Mesendoderm (in vitro differentiated cells): ENCODE results near the gene PPIC.

Experiments used
- DNase-seq: peaks from one replicate; pipeline ENCODE4 v3.0.0; 2013
- H2AK5ac ChIP-seq: 2 replicates; pipeline ENCODE4 v1.6.1; 2013; ENCODE audit warnings: low read length, inconsistent platforms
- H2BK120ac ChIP-seq: 2 replicates; pipeline ENCODE4 v1.6.1; 2013; ENCODE audit warnings: low read depth, mild to moderate bottlenecking, low read length, moderate library complexity, mixed read lengths
- H2BK15ac ChIP-seq: replicated peaks from 2 replicates; pipeline ENCODE4 v1.6.1; 2013; ENCODE audit warnings: low read depth, mild to moderate bottlenecking, moderate library complexity
- H2BK5ac ChIP-seq: 2 replicates; pipeline ENCODE4 v1.6.1; 2013; ENCODE audit warnings: low read length, inconsistent platforms
- H3K18ac ChIP-seq: 2 replicates; pipeline ENCODE4 v1.6.1; 2013; ENCODE audit warnings: mild to moderate bottlenecking, low read length, mixed read lengths
- H3K23ac ChIP-seq: one replicate; pipeline ENCODE4 v1.6.1; 2013; ENCODE audit warnings: low read length
- H3K27ac ChIP-seq: 2 replicates; pipeline ENCODE4 v1.5.1; 2013; ENCODE audit warnings: low read depth, mild to moderate bottlenecking, inconsistent platforms, low read length, moderate library complexity
- H3K27me3 ChIP-seq: 2 replicates; pipeline ENCODE4 v1.6.1; 2013; ENCODE audit warnings: low read length, control low read depth, mild to moderate bottlenecking, inconsistent platforms; ENCODE audit not compliant: insufficient read depth, poor library complexity
- H3K36me3 ChIP-seq: 2 replicates; pipeline ENCODE4 v1.6.1; 2013; ENCODE audit warnings: low read length, inconsistent platforms; ENCODE audit not compliant: control insufficient read depth, insufficient read depth
- H3K4ac ChIP-seq: one replicate; pipeline ENCODE4 v1.6.1; 2013; ENCODE audit warnings: low read depth, mild to moderate bottlenecking, low read length, moderate library complexity
- H3K4me1 ChIP-seq: 2 replicates; pipeline ENCODE4 v1.6.1; 2013; ENCODE audit warnings: low read depth, low read length, inconsistent platforms; ENCODE audit not compliant: control insufficient read depth
- H3K4me2 ChIP-seq: 2 replicates; pipeline ENCODE4 v1.6.1; 2013; ENCODE audit warnings: low read length
- H3K4me3 ChIP-seq: 2 replicates; pipeline ENCODE4 v1.5.1; 2013; ENCODE audit warnings: mild to moderate bottlenecking, low read length
- H3K56ac ChIP-seq: one replicate; pipeline ENCODE4 v1.6.1; 2013; ENCODE audit warnings: low read length
- H3K79me1 ChIP-seq: 2 replicates; pipeline ENCODE4 v1.6.1; 2013; ENCODE audit warnings: low read length, inconsistent platforms
- H3K79me2 ChIP-seq: 2 replicates; pipeline ENCODE4 v1.6.1; 2013; ENCODE audit warnings: mild to moderate bottlenecking, low read length; ENCODE audit not compliant: control insufficient read depth, insufficient read depth
- H3K9ac ChIP-seq: 2 replicates; pipeline ENCODE4 v1.6.1; 2013; ENCODE audit warnings: low read length, inconsistent platforms
- H4K5ac ChIP-seq: one replicate; pipeline ENCODE4 v1.6.1; 2013; ENCODE audit warnings: low read length
- H4K8ac ChIP-seq: one replicate; pipeline ENCODE4 v1.6.1; 2013; ENCODE audit warnings: low read depth, mild to moderate bottlenecking, control low read depth, low read length, moderate library complexity
- WGBS: extraction: QIAGEN DNeasy Blood & Tissue Kit; methylation state at CpG from one replicate; pipeline ENCODE4 v1.1.7; 2013; ENCODE audit warnings: low lambda C conversion rate, missing lambda C conversion rate; ENCODE audit not compliant: insufficient coverage; ENCODE audit errors: extremely low coverage; 5-methylcytosine and 5-hydroxymethylcytosine counted together

The PPIC gene

DNA sequence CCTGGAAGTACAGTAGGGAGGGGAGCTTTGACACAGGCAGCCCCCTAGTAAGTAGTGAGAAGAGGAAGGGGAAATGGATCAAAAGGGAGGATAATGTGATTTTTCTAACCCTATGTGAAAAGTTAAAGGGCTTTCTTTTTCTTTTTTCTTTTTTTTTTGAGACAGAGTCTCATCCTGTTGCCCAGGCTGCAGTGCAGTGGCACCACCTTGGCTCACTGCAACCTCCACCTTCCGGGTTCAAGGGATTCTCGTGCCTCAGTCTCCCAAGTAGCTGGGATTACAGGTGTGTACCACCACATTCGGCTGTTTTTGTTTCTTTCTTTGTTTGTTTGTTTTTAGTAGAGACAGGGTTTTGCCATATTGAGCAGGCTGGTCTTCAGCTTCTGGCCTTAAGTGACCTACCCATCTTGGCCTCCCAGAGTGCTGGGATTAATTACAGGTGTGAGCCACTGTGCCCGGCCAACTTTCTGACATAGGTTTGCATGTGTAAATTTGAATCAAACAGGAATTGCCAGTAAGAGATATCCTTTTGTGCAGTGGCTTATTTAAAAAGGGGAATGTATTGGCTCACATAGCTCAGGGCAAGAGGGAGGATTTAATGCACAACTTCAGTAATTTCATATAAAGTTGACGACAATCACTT is 39.1 kb upstream of the PPIC start:
- no peak for DNase-seq
- H3K79me1 ChIP-seq, result no peaks in the 10 kb centered on the region
- no peak overlapping the region for H3K9ac ChIP-seq
- H4K5ac ChIP-seq, result no peak overlapping the region
- no peak overlapping the region for H3K23ac ChIP-seq
- H3K56ac ChIP-seq, result no peak overlapping the region
- no peaks in the 10 kb centered on the region for H3K79me2 ChIP-seq
- H3K4me1 ChIP-seq, result no peaks in the 10 kb centered on the region
- H3K4ac ChIP-seq, result no peak overlapping the region
- H3K36me3 ChIP-seq, result no peaks in the 10 kb centered on the region
- no peaks in the 10 kb centered on the region for H3K27me3 ChIP-seq
- H2AK5ac ChIP-seq, result no peak overlapping the region
- no peak overlapping the region for H3K4me3 ChIP-seq
- no peak overlapping the region for H4K8ac ChIP-seq
- no peak overlapping the region for H3K18ac ChIP-seq
- 100% methylated on average over 1 of the region's 5 CpGs for WGBS
- H2BK120ac ChIP-seq, result no peak overlapping the region
- no peak overlapping the region for H3K27ac ChIP-seq
- H3K4me2 ChIP-seq, result no peak overlapping the region
- H2BK5ac ChIP-seq, result no peak overlapping the region
- no peak overlapping the region for H2BK15ac ChIP-seq

DNA sequence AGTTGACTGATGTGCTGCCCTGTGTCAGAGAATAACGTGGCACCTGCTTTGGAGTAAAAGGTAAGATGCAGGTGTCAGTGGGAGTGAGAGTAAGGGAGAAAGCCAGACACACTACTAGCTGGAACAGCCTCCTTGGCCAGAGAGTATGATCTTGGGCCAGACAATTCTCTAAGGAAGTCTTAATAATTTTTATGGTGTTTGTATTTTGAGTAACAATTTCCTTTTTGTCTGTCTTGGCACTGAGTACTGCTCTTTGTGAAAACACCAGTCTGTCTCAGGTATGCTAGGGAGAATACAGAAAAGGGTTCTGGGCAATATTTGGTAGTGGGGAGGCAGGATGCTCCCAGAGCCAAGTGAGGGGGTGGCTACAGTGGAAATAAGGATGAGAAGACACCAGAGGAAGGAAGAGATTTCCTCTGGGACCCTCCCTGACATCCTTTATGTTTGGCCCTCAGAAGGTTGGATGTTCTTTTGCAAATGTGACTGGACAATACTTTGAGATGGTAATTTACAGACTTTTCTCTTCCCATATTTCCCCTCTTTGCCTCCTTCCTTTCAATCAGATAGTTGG is 31.9 kb upstream of the PPIC start:
- H3K9ac ChIP-seq, result no peak overlapping the region
- H3K4me1 ChIP-seq, result no peaks in the 10 kb centered on the region
- H4K8ac ChIP-seq, result no peak overlapping the region
- H3K4me3 ChIP-seq, result no peak overlapping the region
- H4K5ac ChIP-seq, result no peak overlapping the region
- no peak overlapping the region for H2AK5ac ChIP-seq
- H3K4me2 ChIP-seq, result no peak overlapping the region
- H2BK5ac ChIP-seq, result no peak overlapping the region
- no peak overlapping the region for H3K56ac ChIP-seq
- no peaks in the 10 kb centered on the region for H3K36me3 ChIP-seq
- H3K18ac ChIP-seq, result no peak overlapping the region
- no peak overlapping the region for H3K23ac ChIP-seq
- no peaks in the 10 kb centered on the region for H3K79me2 ChIP-seq
- no peak for DNase-seq
- H3K27ac ChIP-seq, result no peak overlapping the region
- H2BK15ac ChIP-seq, result no peak overlapping the region
- no peak overlapping the region for H3K4ac ChIP-seq
- no CpG with 5 or more reads among the region's 1 CpG for WGBS
- H3K27me3 ChIP-seq, result no peaks in the 10 kb centered on the region
- no peaks in the 10 kb centered on the region for H3K79me1 ChIP-seq
- no peak overlapping the region for H2BK120ac ChIP-seq

DNA sequence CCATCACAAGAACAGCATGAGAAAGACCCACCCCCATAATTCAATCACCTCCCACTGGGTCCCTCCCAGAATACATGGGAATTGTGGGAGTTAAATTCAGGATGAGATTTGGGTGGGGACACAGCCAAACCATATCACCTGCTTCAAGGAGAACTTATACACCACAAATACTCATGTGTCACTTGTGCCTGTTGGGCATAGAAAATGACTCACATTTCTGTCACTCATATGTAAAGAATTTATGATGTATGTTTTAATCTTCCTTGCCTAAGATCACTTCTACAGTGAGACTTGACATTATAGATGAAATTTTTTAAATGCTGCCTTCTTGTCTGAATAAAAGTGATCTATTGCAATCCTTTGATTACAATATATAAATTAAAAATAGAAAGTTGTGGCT is 29.5 kb upstream of the PPIC start:
- no peak overlapping the region for H3K56ac ChIP-seq
- no peak overlapping the region for H3K27ac ChIP-seq
- no peaks in the 10 kb centered on the region for H3K79me2 ChIP-seq
- H3K9ac ChIP-seq, result no peak overlapping the region
- no peak overlapping the region for H3K4ac ChIP-seq
- no peak overlapping the region for H2BK5ac ChIP-seq
- H3K27me3 ChIP-seq, result no peaks in the 10 kb centered on the region
- no peak overlapping the region for H3K23ac ChIP-seq
- no peaks in the 10 kb centered on the region for H3K36me3 ChIP-seq
- H2BK120ac ChIP-seq, result no peak overlapping the region
- no peak overlapping the region for H2AK5ac ChIP-seq
- H3K79me1 ChIP-seq, result no peaks in the 10 kb centered on the region
- no peak overlapping the region for H4K8ac ChIP-seq
- H4K5ac ChIP-seq, result no peak overlapping the region
- H3K4me1 ChIP-seq, result no peaks in the 10 kb centered on the region
- H2BK15ac ChIP-seq, result no peak overlapping the region
- H3K18ac ChIP-seq, result no peak overlapping the region
- no peak for DNase-seq
- H3K4me2 ChIP-seq, result no peak overlapping the region
- H3K4me3 ChIP-seq, result no peak overlapping the region

GRCh38 chr5:123059455-123059854 is 22.9 kb upstream of the PPIC start:
- H3K4me1 ChIP-seq, result no peaks in the 10 kb centered on the region
- H3K79me2 ChIP-seq, result no peaks in the 10 kb centered on the region
- H3K23ac ChIP-seq, result no peak overlapping the region
- H2AK5ac ChIP-seq, result no peak overlapping the region
- H2BK5ac ChIP-seq, result no peak overlapping the region
- H3K9ac ChIP-seq, result no peak overlapping the region
- H3K56ac ChIP-seq, result no peak overlapping the region
- no peak overlapping the region for H3K27ac ChIP-seq
- H3K4me3 ChIP-seq, result no peak overlapping the region
- no peaks in the 10 kb centered on the region for H3K36me3 ChIP-seq
- H3K27me3 ChIP-seq, result no peaks in the 10 kb centered on the region
- no peak overlapping the region for H2BK120ac ChIP-seq
- H3K18ac ChIP-seq, result no peak overlapping the region
- H4K5ac ChIP-seq, result no peak overlapping the region
- no peaks in the 10 kb centered on the region for H3K79me1 ChIP-seq
- no peak for DNase-seq
- no peak overlapping the region for H2BK15ac ChIP-seq
- H3K4me2 ChIP-seq, result no peak overlapping the region
- no peak overlapping the region for H3K4ac ChIP-seq
- no peak overlapping the region for H4K8ac ChIP-seq

DNA sequence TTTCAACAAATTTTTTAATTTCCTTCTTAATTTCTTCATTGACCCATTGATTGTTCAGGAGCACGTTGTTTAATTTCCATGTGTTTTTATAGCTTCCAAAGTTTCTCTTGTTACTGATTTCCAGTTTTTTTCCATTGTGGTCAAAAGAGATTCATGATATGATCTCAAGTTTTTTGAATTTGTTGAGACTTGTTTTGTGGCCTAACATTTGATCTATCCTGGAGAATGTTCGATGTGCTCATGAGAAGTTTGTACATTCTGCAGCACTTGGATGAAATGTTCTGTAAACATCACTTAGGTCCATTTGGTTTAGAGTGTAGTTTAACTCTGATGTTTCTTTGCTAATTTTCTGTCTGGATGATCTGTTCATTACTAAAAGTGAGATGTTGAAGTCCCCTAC is 14.7 kb upstream of the PPIC start:
- Histone ChIP-seq H2BK120ac (no peak overlapping the region), H3K56ac (no peak overlapping the region), H3K4me3 (no peak overlapping the region), H3K4me1 (no peaks in the 10 kb centered on the region), H4K8ac (no peak overlapping the region), H3K23ac (no peak overlapping the region), H3K36me3 (no peaks in the 10 kb centered on the region), H3K4ac (no peak overlapping the region), H4K5ac (no peak overlapping the region), H3K79me1 (no peaks in the 10 kb centered on the region), H3K27me3 (no peaks in the 10 kb centered on the region), H2AK5ac (no peak overlapping the region), H3K4me2 (no peak overlapping the region), H2BK15ac (no peak overlapping the region), H3K27ac (no peak overlapping the region), H2BK5ac (no peak overlapping the region), H3K18ac (no peak overlapping the region), H3K79me2 (no peaks in the 10 kb centered on the region), H3K9ac (no peak overlapping the region)
- DNase-seq, result no peak
- no CpG with 5 or more reads among the region's 2 CpGs for WGBS

- Histone ChIP-seq H3K79me2 (no peaks in the 10 kb centered on the region), H3K79me1 (no peaks in the 10 kb centered on the region), H3K4ac (no peak overlapping the region), H3K4me2 (no peak overlapping the region), H3K56ac (no peak overlapping the region), H2AK5ac (no peak overlapping the region), H2BK5ac (no peak overlapping the region), H2BK120ac (no peak overlapping the region), H2BK15ac (no peak overlapping the region), H3K36me3 (no peaks in the 10 kb centered on the region), H3K9ac (no peak overlapping the region), H3K4me1 (no peaks in the 10 kb centered on the region), H4K5ac (no peak overlapping the region), H4K8ac (no peak overlapping the region), H3K4me3 (no peak overlapping the region), H3K27me3 (no peaks in the 10 kb centered on the region), H3K23ac (no peak overlapping the region), H3K27ac (no peak overlapping the region), H3K18ac (no peak overlapping the region)
- DNase-seq, result no peak
- WGBS, result no CpG with 5 or more reads among the region's 1 CpG
These were observed 11.2 kb upstream of the PPIC start for GRCh38 chr5:123047706-123048105.
